ENCODE data around the gene TCF3.
A peak's percentile ranks its signal among the peaks of the same experiment; 100 is the strongest.

Gene TCF3

DNA sequence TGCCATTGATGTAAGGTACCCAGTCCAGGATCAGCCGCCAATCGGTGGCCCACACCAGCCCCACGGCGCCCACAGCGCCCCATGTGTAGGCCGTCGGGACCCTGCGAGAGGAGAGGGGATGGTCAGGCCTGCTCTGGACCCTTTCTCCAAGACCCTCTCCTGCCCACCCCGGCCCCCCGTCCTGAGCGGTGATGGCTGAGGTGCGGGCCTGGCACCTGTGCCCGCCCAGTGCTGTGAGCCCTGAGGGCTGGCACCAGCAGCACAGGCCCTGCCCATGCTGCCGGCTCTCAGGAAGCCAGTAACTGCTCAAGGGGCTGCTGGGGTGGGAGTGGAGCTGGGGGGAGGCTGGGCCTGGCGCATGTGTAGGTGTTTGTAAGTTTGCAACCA lies 53.0 kb downstream of the TCF3 start:
- no peak overlapping the region for H3K27ac ChIP-seq (ENCODE audit: low read length)

GRCh38 chr19:1598777-1599459 lies 53.5 kb downstream of the TCF3 start:
- Histone ChIP-seq H3K36me3 (ENCODE audit: control insufficient read depth, low read depth, low read length) (peaks cover 29% of the 10 kb centered on the region), H3K27me3 (ENCODE audit: control insufficient read depth, insufficient read depth, low read length) (no peaks in the 10 kb centered on the region), H3K4me3 (ENCODE audit: low read length) (no peak overlapping the region), H3K9me3 (ENCODE audit: control insufficient read depth, low read depth, low read length) (no peaks in the 10 kb centered on the region), H3K4me1 (ENCODE audit: control insufficient read depth, low read depth, low read length) (no peaks in the 10 kb centered on the region), H3K9ac (ENCODE audit: low read length) (no peak overlapping the region), H3K27ac (ENCODE audit: low read length) (no peak overlapping the region)

More for the DNA sequence above, 53.0 kb downstream of the TCF3 start:
- no peaks in the 10 kb centered on the region for H3K9me3 ChIP-seq (ENCODE audit: control insufficient read depth, low read depth, low read length)
- H3K4me3 ChIP-seq (ENCODE audit: low read length): no peak overlapping the region
- no peaks in the 10 kb centered on the region for H3K4me1 ChIP-seq (ENCODE audit: control insufficient read depth, low read depth, low read length)
- peaks cover 29% of the 10 kb centered on the region for H3K36me3 ChIP-seq (ENCODE audit: control insufficient read depth, low read depth, low read length)
- no peak overlapping the region for H3K9ac ChIP-seq (ENCODE audit: low read length)
- no peaks in the 10 kb centered on the region for H3K27me3 ChIP-seq (ENCODE audit: control insufficient read depth, insufficient read depth, low read length)

DNA sequence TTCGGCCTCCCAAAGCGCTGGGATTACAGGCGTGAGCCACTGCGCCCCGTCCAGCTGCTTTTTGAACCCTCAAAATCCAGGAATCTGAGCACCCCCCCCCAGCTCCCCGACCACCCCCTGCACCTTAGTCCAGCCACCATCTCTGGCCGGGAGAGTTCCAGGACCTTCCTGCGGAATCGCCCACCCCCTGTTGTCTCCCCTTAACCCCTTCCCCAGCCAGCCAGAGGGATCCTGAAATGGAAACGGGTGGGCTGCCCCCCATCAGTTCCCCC lies 59.0 kb downstream of the TCF3 start:
- Histone ChIP-seq H3K9me3 (ENCODE audit: control insufficient read depth, low read depth, low read length) (no peaks in the 10 kb centered on the region), H3K36me3 (ENCODE audit: control insufficient read depth, low read depth, low read length) (peaks cover 15% of the 10 kb centered on the region), H3K9ac (ENCODE audit: low read length) (peak overlapping the region; percentile 50), H3K4me1 (ENCODE audit: control insufficient read depth, low read depth, low read length) (peaks cover 8% of the 10 kb centered on the region), H3K4me3 (ENCODE audit: low read length) (peak overlapping the region; percentile 61), H3K27me3 (ENCODE audit: control insufficient read depth, insufficient read depth, low read length) (no peaks in the 10 kb centered on the region), H3K27ac (ENCODE audit: low read length) (no peak overlapping the region)

GRCh38 chr19:1592755-1593500 lies 59.5 kb downstream of the TCF3 start, which contains the start of gene MBD3:
MBD3 (minus strand) TSS chr19:1592865; CDS start chr19:1592631, 234 bp downstream.
- peak within 1 kb of the TSS; percentile 100 for H3K9ac ChIP-seq (ENCODE audit: low read length)
- peaks cover 8% of the 10 kb centered on the region for H3K4me1 ChIP-seq (ENCODE audit: control insufficient read depth, low read depth, low read length)
- H3K27me3 ChIP-seq (ENCODE audit: control insufficient read depth, insufficient read depth, low read length): no peaks in the 10 kb centered on the region
- H3K9me3 ChIP-seq (ENCODE audit: control insufficient read depth, low read depth, low read length): no peaks in the 10 kb centered on the region
- H3K4me3 ChIP-seq (ENCODE audit: low read length): peak within 1 kb of the TSS; percentile 98
- H3K27ac ChIP-seq (ENCODE audit: low read length): peak within 1 kb of the TSS; percentile 99
- peaks cover 13% of the 10 kb centered on the region for H3K36me3 ChIP-seq (ENCODE audit: control insufficient read depth, low read depth, low read length)

- peaks cover 5% of the 10 kb centered on the region for H3K36me3 ChIP-seq (ENCODE audit: control insufficient read depth, low read depth, low read length)
- peak overlapping the region; percentile 99 for H3K27ac ChIP-seq (ENCODE audit: low read length)
- H3K4me1 ChIP-seq (ENCODE audit: control insufficient read depth, low read depth, low read length): peaks cover 8% of the 10 kb centered on the region
- H3K4me3 ChIP-seq (ENCODE audit: low read length): peak overlapping the region; percentile 98
- H3K27me3 ChIP-seq (ENCODE audit: control insufficient read depth, insufficient read depth, low read length): no peaks in the 10 kb centered on the region
- H3K9me3 ChIP-seq (ENCODE audit: control insufficient read depth, low read depth, low read length): no peaks in the 10 kb centered on the region
- H3K9ac ChIP-seq (ENCODE audit: low read length): peak overlapping the region; percentile 100
Observed at GRCh38 chr19:1592024-1592754, 60.2 kb downstream of the TCF3 start.

DNA sequence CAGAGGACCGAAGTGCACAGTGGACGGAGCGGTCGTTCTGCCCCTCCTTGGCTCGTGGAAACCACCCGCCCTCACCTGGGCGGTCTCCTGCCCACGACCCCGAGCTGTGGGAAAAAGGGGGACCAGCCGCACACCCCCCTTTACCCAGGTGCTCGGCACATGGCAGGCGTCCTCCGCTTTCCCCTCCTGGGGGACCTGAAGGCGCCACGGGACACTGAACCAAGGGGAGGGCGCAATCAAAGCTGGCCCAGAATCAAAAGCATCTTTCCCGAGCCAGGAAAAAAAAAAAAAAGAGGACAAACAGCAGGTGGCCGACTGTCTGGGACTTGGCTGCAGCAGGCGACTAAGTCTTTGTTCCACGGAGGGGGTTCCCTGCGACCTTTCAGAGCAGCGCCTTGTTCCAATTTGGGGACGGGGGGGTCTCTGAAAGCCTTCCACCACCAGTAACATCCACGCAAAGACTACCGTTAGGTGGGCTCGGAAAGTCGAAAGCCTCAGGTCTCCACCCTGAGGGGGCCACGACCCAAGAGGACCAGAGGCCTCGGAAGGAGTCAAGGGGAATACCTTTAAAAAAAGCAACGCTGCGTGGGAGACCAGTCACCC lies 60.9 kb downstream of the TCF3 start:
- peak overlapping the region; percentile 99 for H3K27ac ChIP-seq (ENCODE audit: low read length)
- H3K4me1 ChIP-seq (ENCODE audit: control insufficient read depth, low read depth, low read length): peaks cover 8% of the 10 kb centered on the region
- no peaks in the 10 kb centered on the region for H3K9me3 ChIP-seq (ENCODE audit: control insufficient read depth, low read depth, low read length)
- no peaks in the 10 kb centered on the region for H3K27me3 ChIP-seq (ENCODE audit: control insufficient read depth, insufficient read depth, low read length)
- H3K36me3 ChIP-seq (ENCODE audit: control insufficient read depth, low read depth, low read length): no peaks in the 10 kb centered on the region
- peak overlapping the region; percentile 100 for H3K9ac ChIP-seq (ENCODE audit: low read length)
- H3K4me3 ChIP-seq (ENCODE audit: low read length): peak overlapping the region; percentile 98

DNA sequence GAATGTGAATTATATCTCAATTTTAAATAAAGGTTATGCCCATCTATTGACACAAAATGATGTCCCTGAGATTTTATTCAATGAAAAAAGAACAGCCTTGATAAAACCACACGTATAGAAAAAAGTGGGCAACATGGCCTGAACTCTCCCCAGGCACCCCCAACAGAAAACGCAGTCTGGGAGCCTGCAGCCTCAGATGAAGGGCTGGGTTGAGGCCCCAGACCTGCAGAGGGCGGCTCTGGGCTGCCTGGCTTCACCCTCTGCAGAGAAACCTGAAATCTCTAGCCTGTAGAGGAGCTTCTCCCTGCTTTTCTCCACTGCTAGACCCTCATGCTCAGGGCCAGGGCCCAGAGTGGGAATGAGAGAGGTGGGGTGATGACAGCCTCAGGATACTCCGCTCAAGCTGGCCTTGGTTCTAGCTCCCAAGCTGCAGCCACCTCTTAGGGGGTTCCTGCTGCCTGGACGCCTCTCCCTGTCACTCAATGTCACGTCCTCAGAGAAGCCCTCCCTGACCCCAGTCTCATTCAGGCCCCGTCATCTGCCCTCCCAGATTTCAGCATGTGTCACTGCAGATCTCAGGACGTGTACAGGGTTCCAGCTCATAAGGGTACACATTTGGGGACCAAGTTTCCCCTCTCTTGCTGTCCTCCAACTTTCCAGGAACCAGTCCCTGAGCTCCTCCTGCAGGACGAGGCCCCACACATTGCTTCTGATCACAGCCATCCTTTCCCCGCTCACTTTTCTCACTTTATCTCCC lies 61.6 kb downstream of the TCF3 start:
- Histone ChIP-seq H3K36me3 (ENCODE audit: control insufficient read depth, low read depth, low read length) (peaks cover 3% of the 10 kb centered on the region), H3K4me3 (ENCODE audit: low read length) (peak overlapping the region; percentile 98), H3K27me3 (ENCODE audit: control insufficient read depth, insufficient read depth, low read length) (no peaks in the 10 kb centered on the region), H3K27ac (ENCODE audit: low read length) (peak overlapping the region; percentile 99), H3K9ac (ENCODE audit: low read length) (peak overlapping the region; percentile 100), H3K4me1 (ENCODE audit: control insufficient read depth, low read depth, low read length) (peaks cover 8% of the 10 kb centered on the region), H3K9me3 (ENCODE audit: control insufficient read depth, low read depth, low read length) (no peaks in the 10 kb centered on the region)

DNA sequence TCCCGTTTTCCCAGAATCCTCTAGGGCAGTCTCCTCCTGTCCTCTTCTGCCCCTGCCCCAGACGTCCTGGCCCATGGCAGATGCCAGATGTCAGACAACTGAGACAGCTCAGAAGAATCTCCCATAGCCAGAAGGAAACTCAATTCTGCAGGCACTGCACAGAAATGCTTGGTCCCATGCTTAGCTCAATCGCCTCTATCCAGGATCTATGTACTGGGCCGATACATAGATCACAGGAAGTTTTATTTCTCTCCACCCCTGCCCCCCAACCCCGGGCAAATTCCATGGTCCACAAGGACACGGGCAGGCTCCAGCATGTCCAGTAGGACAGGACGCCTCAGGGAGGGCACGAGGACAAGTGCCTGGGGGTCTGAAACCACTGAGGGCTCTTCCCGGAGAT lies 64.5 kb downstream of the TCF3 start:
- H3K9me3 ChIP-seq (ENCODE audit: control insufficient read depth, low read depth, low read length): no peaks in the 10 kb centered on the region
- peaks cover 12% of the 10 kb centered on the region for H3K36me3 ChIP-seq (ENCODE audit: control insufficient read depth, low read depth, low read length)
- peaks cover 8% of the 10 kb centered on the region for H3K4me1 ChIP-seq (ENCODE audit: control insufficient read depth, low read depth, low read length)
- no peak overlapping the region for H3K4me3 ChIP-seq (ENCODE audit: low read length)
- no peak overlapping the region for H3K9ac ChIP-seq (ENCODE audit: low read length)
- H3K27ac ChIP-seq (ENCODE audit: low read length): no peak overlapping the region
- H3K27me3 ChIP-seq (ENCODE audit: control insufficient read depth, insufficient read depth, low read length): no peaks in the 10 kb centered on the region

GRCh38 chr19:1585243-1585580 lies 67.2 kb downstream of the TCF3 start:
- H3K36me3 ChIP-seq (ENCODE audit: control insufficient read depth, low read depth, low read length): peaks cover 36% of the 10 kb centered on the region
- H3K9ac ChIP-seq (ENCODE audit: low read length): no peak overlapping the region
- H3K27ac ChIP-seq (ENCODE audit: low read length): no peak overlapping the region
- no peak overlapping the region for H3K4me3 ChIP-seq (ENCODE audit: low read length)
- H3K27me3 ChIP-seq (ENCODE audit: control insufficient read depth, insufficient read depth, low read length): no peaks in the 10 kb centered on the region
- H3K9me3 ChIP-seq (ENCODE audit: control insufficient read depth, low read depth, low read length): no peaks in the 10 kb centered on the region
- H3K4me1 ChIP-seq (ENCODE audit: control insufficient read depth, low read depth, low read length): no peaks in the 10 kb centered on the region

GRCh38 chr19:1584500-1585242 lies 67.7 kb downstream of the TCF3 start:
- Histone ChIP-seq H3K9ac (ENCODE audit: low read length) (no peak overlapping the region), H3K36me3 (ENCODE audit: control insufficient read depth, low read depth, low read length) (peaks cover 41% of the 10 kb centered on the region), H3K27ac (ENCODE audit: low read length) (no peak overlapping the region), H3K9me3 (ENCODE audit: control insufficient read depth, low read depth, low read length) (no peaks in the 10 kb centered on the region), H3K4me1 (ENCODE audit: control insufficient read depth, low read depth, low read length) (no peaks in the 10 kb centered on the region), H3K27me3 (ENCODE audit: control insufficient read depth, insufficient read depth, low read length) (no peaks in the 10 kb centered on the region), H3K4me3 (ENCODE audit: low read length) (no peak overlapping the region)
